Dermis microvascular lymphatic vessel endothelial cell (primary cell): ENCODE results near the gene RAB4B. TPM values are rescaled to one million over a fixed set of nuclear protein-coding genes. Genes with fewer than 3 reads are reported as not detected.
"Not testable (repeated sequence)": the region's sequence is repeated elsewhere in the genome, so short reads cannot be mapped to it uniquely, and the experiment has no call there.

Source experiments
- DNase-seq, 2 donors: peaks; one replicate each; pipeline versions ENCODE4 v3.0.0 to v3.0.0-alpha.2; 2010; ENCODE audit warnings: low read depth in 2 of 2
- total RNA-seq: library from RNA; depleted of rRNA; stranded (reverse); fragments of >200 nt; gene quantifications from 2 replicates; pipeline ENCODE4 v1.2.1, GENCODE V29; 2014

RAB4B gene
- total RNA-seq, 1 donor from 2014 or later = 8.6 TPM

- DNase-seq = peak; percentile 96 to 99
Observed at GRCh38 chr19:40750874-40751537, 27.0 kb upstream of the RAB4B start, which contains the start of gene SNRPA. TSS of gene SNRPA (plus strand) at chr19:40751203. CDS start at chr19:40751409, 206 bp downstream.

- DNase-seq = no peak
Observed at GRCh38 chr19:40752257-40752781, 25.7 kb upstream of the RAB4B start.

- DNase-seq = no peak
Observed at GRCh38 chr19:40754611-40755247, 23.3 kb upstream of the RAB4B start.

- no peak for DNase-seq
Observed at GRCh38 chr19:40755248-40755624, 22.8 kb upstream of the RAB4B start.

GRCh38 chr19:40755791-40756190 lies 22.3 kb upstream of the RAB4B start:
- DNase-seq = no peak

GRCh38 chr19:40756502-40757110 lies 21.4 kb upstream of the RAB4B start:
- no peak for DNase-seq

- no peak for DNase-seq
Observed at GRCh38 chr19:40758491-40758890, 19.6 kb upstream of the RAB4B start.

GRCh38 chr19:40759352-40759751 lies 18.7 kb upstream of the RAB4B start:
- no peak for DNase-seq

GRCh38 chr19:40762754-40763470 lies 15.1 kb upstream of the RAB4B start:
- peak in 1 of 2 donors; percentile 38 for DNase-seq

GRCh38 chr19:40763526-40763925 lies 14.5 kb upstream of the RAB4B start:
- no peak for DNase-seq

- DNase-seq = no peak
Observed at GRCh38 chr19:40763963-40764362, 14.1 kb upstream of the RAB4B start.

GRCh38 chr19:40766385-40766784 lies 11.7 kb upstream of the RAB4B start:
- DNase-seq = not testable (repeated sequence)

- DNase-seq = no peak
Observed at GRCh38 chr19:40768869-40769268, 9.2 kb upstream of the RAB4B start.

- DNase-seq = peak in 1 of 2 donors; percentile 20
Observed at GRCh38 chr19:40771101-40771862, 6.8 kb upstream of the RAB4B start.

GRCh38 chr19:40774916-40775631 lies 3.0 kb upstream of the RAB4B start, which contains the start of gene MIA:
TSS of gene MIA (plus strand) at chr19:40775521. CDS start at chr19:40775543, 22 bp downstream.
- no peak for DNase-seq

- no peak for DNase-seq
Observed at GRCh38 chr19:40775632-40776022, 2.4 kb upstream of the RAB4B start.

- DNase-seq = no peak
Observed at GRCh38 chr19:40776364-40776763, 1.7 kb upstream of the RAB4B start.

- DNase-seq = peak; percentile 91 to 93
Observed at GRCh38 chr19:40776932-40777644, 959 bp upstream of the RAB4B start.

- DNase-seq = no peak
Observed at GRCh38 chr19:40777645-40777936, 456 bp upstream of the RAB4B start.
